Spinal cord (tissue), 10 donors: Measurements from ENCODE around the gene PELI3. TPM values are rescaled to one million over a fixed set of nuclear protein-coding genes. Genes with fewer than 3 reads are reported as not detected.

Experiments
- DNase-seq, 6 donors: peaks; one replicate each; pipeline versions ENCODE4 v3.0.0 to v3.0.0-alpha.2; 2013 to 2015; ENCODE audit warnings: low spot score in 6 of 6, low read depth in 4 of 6
- H3K27ac ChIP-seq: one replicate; pipeline ENCODE4 v1.5.1; 2013; ENCODE audit warnings: low read depth, low read length, control low read depth
- H3K27me3 ChIP-seq: one replicate; pipeline ENCODE4 v1.6.1; 2013; ENCODE audit warnings: low read length; ENCODE audit not compliant: control insufficient read depth, insufficient read depth
- H3K36me3 ChIP-seq: one replicate; pipeline ENCODE4 v1.6.1; 2013; ENCODE audit warnings: low read length; ENCODE audit not compliant: control insufficient read depth, insufficient read depth
- H3K4me1 ChIP-seq: one replicate; pipeline ENCODE4 v1.6.1; 2013; ENCODE audit warnings: low read length; ENCODE audit not compliant: control insufficient read depth, insufficient read depth
- H3K4me3 ChIP-seq: one replicate; pipeline ENCODE4 v1.5.1; 2013; ENCODE audit warnings: low read depth, low read length, control low read depth
- H3K9me3 ChIP-seq: one replicate; pipeline ENCODE4 v1.6.1; 2013; ENCODE audit warnings: low read length; ENCODE audit not compliant: control insufficient read depth, insufficient read depth
- WGBS: methylation state at CpG from one replicate; pipeline ENCODE4 v1.1.5; 2013; ENCODE audit warnings: missing lambda C conversion rate; ENCODE audit not compliant: insufficient coverage; 5-methylcytosine and 5-hydroxymethylcytosine counted together
- polyA plus RNA-seq, 2 donors: library from polyadenylated mRNA; unstranded; fragments of 120-200 nt; gene quantifications; one replicate each; pipeline ENCODE4 v1.2.1, GENCODE V29; 2013; ENCODE audit not compliant: insufficient read length in 2 of 2
- total RNA-seq, 2 donors: library from RNA; depleted of rRNA in 1 of 2; stranded (reverse); fragments of 120-200 nt in 1 of 2; fragments of >200 nt in 1 of 2; gene quantifications; one replicate each; pipeline versions ENCODE4 v1.2.3 to v1.2.4, GENCODE V29; 2013 to 2014
- donor health status: healthy.

Gene PELI3
- total and polyA plus RNA-seq, 4 donors: 12.6 to 24.3 (median 17.5) TPM

DNA sequence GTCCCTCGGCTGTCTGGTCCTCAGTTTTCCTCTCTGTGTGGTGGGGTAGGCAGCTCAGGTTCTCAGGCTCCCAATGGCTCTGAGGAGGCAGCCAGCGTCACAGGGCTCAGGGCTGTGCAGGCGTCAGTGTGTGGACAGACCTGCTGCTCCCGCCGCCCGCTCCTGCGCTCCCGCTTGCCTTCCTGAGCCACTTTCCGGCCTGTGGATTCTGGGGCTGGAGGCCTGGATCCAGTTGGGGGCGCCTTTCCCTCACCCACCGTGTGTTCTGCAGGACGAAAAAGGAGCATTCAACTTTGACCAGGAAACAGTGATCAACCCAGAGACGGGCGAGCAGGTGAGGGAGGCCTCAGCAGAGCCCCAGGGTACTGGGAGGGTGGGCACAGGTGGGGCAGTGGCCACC is 28.2 kb downstream of the PELI3 start:
- H3K4me1 ChIP-seq: no peaks in the 10 kb centered on the region
- no peaks in the 10 kb centered on the region for H3K9me3 ChIP-seq
- H3K27me3 ChIP-seq: no peaks in the 10 kb centered on the region
- H3K4me3 ChIP-seq: no peak overlapping the region
- 88% methylated on average over 11 of the region's 14 CpGs for WGBS
- no peak overlapping the region for H3K27ac ChIP-seq
- DNase-seq: no peak
- H3K36me3 ChIP-seq: peaks cover 75% of the 10 kb centered on the region

DNA sequence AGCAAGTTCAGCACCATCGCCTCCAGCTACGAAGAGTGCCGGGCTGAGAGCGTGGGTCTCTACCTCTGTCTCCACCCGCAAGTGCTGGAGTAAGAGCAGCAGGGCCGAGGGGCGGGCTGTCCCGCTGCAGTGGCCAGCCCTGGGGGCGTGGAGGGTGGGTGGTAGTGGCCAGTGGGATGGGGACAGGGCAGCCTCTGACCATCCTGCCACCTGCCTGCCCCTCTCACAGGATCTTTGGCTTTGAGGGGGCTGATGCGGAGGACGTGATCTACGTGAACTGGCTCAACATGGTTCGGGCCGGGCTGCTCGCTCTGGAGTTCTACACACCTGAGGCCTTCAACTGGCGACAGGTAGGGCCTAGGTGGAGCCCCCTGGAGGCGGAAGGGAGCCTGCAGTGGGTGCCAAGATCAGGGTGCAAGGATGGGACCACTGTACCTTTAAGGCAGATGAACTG is 28.7 kb downstream of the PELI3 start:
- no peak overlapping the region for H3K4me3 ChIP-seq
- H3K36me3 ChIP-seq: peaks cover 76% of the 10 kb centered on the region
- H3K9me3 ChIP-seq: no peaks in the 10 kb centered on the region
- WGBS: 94% methylated on average over 12 of the region's 17 CpGs
- H3K27ac ChIP-seq: no peak overlapping the region
- no peak for DNase-seq
- H3K4me1 ChIP-seq: no peaks in the 10 kb centered on the region
- H3K27me3 ChIP-seq: no peaks in the 10 kb centered on the region

DNA sequence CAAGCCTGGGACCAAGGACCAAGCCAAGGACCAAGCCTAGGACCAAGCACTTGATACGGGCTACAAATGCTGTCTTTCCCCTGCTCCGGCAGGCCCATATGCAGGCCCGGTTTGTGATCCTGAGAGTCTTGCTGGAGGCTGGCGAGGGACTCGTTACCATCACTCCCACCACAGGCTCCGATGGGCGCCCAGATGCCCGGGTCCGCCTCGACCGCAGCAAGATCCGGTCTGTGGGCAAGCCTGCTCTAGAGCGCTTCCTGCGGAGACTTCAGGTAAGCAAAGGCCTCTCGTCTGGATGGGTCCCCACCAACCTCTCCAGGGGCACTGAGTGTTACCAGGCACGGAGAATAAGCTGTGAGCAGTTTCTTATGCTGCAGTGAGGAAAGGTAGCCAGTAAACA is 30.5 kb downstream of the PELI3 start:
- H3K9me3 ChIP-seq: no peaks in the 10 kb centered on the region
- no peaks in the 10 kb centered on the region for H3K27me3 ChIP-seq
- DNase-seq: no peak
- peaks cover 72% of the 10 kb centered on the region for H3K36me3 ChIP-seq
- H3K4me3 ChIP-seq: no peak overlapping the region
- no peak overlapping the region for H3K27ac ChIP-seq
- no peaks in the 10 kb centered on the region for H3K4me1 ChIP-seq
- WGBS: 97% methylated on average over 13 of the region's 16 CpGs

DNA sequence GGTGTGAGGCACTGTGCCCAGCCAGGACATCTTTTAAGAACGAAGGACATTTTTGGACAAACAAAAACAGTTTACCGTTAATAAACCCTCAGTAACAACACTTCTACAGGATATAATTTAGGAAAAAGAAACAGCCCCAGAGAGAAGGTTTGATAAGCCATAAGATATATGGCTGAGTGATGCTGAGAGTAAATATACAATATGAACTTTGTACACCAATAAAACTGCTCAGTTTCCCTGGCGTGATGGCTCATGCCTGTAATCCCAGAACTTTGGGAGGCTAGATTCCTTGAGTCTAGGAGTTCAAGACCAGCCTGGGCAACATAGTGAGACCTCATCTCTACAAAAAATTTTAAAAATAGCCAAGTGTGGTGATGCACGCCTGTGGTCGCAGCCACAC is 31.8 kb downstream of the PELI3 start:
- Histone ChIP-seq H3K4me1 (no peaks in the 10 kb centered on the region), H3K9me3 (no peaks in the 10 kb centered on the region), H3K36me3 (peaks cover 61% of the 10 kb centered on the region)

DNA sequence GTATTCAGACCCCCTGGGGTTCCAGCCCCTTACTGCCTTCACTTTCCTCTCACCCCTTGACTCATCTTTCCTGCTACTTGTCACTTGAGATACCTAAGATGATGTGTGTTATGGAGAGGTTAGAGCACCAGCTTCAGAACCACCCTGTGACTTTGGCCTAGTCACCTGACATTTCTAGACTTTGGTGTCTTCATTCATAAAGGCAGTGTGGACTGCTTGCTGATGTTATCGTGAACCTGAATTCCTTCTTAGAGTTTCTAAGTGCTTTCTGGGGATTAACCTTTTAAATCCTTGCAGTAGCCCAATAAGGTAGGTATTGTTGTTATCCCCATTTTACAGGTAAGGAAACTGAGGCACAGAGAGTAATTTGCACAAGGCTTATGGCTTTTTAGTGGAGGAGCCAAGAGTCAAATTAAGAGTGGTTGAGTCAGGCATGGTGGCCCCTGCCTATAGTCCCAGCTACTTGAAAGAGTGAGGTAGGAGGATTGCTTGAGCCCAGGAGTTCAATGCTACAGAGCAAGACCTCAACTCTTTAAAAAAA is 38.6 kb downstream of the PELI3 start:
- no CpG with 5 or more reads among the region's 1 CpG for WGBS
- peaks cover 3% of the 10 kb centered on the region for H3K4me1 ChIP-seq
- DNase-seq: no peak

More for the DNA sequence above, 31.8 kb downstream of the PELI3 start:
- H3K27me3 ChIP-seq: no peaks in the 10 kb centered on the region
- no peak overlapping the region for H3K27ac ChIP-seq
- WGBS: no CpG with 5 or more reads among the region's 5 CpGs
- H3K4me3 ChIP-seq: no peak overlapping the region
- DNase-seq: no peak

DNA sequence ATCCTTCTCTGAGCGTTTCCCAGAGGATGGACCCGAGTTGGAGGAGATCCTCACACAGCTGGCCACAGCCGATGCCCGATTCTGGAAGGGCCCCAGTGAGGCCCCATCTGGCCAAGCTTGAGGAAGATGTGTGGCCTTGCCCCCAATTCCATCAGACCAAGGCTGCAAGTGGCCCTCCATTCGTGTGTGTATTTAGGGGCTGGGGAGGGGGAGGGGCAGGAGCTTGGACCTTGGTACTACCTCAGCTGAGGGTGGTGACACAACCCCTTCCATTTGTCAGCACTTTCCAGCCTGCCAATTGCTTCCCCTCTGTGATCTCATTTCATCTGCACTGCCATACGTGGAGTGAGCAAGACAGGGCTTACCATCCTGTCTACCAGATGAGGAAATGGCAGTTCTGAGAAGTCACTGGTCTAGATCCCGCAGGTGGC is 42.4 kb downstream of the PELI3 start:
- Histone ChIP-seq H3K27ac (no peak overlapping the region), H3K4me1 (peaks cover 4% of the 10 kb centered on the region), H3K36me3 (peaks cover 33% of the 10 kb centered on the region), H3K4me3 (no peak overlapping the region), H3K27me3 (no peaks in the 10 kb centered on the region), H3K9me3 (no peaks in the 10 kb centered on the region)
- WGBS: 86% methylated on average over 6 of the region's 7 CpGs
- DNase-seq: no peak

More for the DNA sequence above, 38.6 kb downstream of the PELI3 start:
- Histone ChIP-seq H3K27me3 (no peaks in the 10 kb centered on the region), H3K27ac (no peak overlapping the region), H3K36me3 (peaks cover 35% of the 10 kb centered on the region), H3K9me3 (no peaks in the 10 kb centered on the region), H3K4me3 (no peak overlapping the region)

DNA sequence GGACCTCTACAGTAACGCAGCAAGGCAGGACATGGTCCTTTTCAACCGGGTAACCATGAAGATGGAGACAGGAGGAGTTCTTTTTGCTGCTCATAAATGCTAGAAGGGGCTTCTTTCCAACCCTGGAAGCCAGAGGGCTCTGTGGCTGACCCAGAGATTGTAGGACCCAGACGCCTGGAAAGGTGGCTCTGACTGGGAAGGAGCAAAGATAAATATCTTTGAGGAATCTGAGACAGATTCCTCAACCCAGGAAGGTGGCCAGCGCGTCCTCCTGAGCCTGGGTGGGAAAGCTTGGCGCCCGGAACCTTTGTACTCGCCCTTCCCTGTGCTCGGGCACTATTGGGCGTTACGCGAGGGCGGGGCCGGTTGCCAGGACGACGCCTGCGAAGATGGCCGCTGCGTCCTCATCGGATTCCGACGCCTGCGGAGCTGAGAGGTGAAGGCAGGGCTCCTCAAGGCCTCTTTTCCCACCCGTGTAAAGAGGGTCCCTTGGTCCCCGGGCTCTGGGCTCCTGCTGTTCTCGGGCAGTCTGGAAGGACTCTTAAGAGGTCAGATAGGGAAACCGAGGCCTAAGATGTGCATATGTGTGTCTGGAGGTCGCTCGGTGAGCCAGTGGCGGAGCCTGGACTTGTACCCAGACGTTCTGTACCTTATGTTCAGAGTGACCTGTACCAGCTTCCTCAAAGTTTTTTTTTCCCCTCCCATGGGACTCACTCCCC is 43.7 kb downstream of the PELI3 start, which contains the start of gene BBS1:
BBS1 (plus strand) TSS at position 365 of the 719 bp plus-strand sequence; CDS start at position 390, 25 bp downstream.
- peak; percentile 69 to 96 (median 80) for DNase-seq
- Histone ChIP-seq H3K4me3 (peak within 1 kb of the TSS; percentile 92), H3K9me3 (no peaks in the 10 kb centered on the region), H3K4me1 (peaks cover 4% of the 10 kb centered on the region), H3K36me3 (peaks cover 36% of the 10 kb centered on the region), H3K27me3 (no peaks in the 10 kb centered on the region), H3K27ac (peak within 1 kb of the TSS; percentile 71)
- 2% methylated on average over 30 of the region's 31 CpGs for WGBS

DNA sequence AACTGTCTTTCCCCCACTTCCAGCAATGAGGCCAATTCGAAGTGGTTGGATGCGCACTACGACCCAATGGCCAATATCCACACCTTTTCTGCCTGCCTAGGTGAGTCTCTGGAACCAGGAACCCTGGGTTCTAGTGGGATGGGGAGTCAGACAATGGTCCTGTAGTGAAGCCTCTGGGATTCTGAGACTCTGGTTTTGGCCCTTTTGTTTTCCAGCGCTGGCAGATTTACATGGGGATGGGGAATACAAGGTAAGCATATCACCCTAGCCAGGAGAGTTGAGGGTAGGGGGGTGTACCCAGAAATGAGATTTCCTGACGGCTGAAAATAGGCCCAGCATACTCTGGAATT is 44.3 kb downstream of the PELI3 start:
- DNase-seq: no peak
- 0% methylated on average over 3 of the region's 5 CpGs for WGBS
- peaks cover 4% of the 10 kb centered on the region for H3K4me1 ChIP-seq

DNA sequence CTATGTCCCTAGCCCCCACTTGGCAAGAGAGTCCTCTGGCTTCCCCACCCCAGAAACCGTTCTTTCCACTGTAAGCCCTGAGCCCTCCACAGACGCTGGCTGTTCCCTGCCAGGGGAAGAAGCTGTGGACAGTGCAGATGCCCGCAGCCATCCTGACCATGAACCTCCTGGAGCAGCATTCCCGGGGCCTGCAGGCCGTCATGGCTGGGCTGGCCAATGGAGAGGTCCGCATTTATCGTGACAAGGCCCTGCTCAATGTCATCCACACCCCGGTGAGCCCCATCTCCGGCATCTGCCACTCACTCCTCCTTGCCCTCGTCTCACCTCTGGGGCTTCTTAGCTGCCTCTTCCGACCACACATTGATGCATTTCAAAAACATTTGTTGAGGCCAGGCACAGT is 56.9 kb downstream of the PELI3 start:
- no peak for DNase-seq
- H3K27ac ChIP-seq: no peak overlapping the region
- H3K9me3 ChIP-seq: no peaks in the 10 kb centered on the region
- WGBS: 94% methylated on average over 11 of the region's 11 CpGs
- H3K4me3 ChIP-seq: no peak overlapping the region
- no peaks in the 10 kb centered on the region for H3K4me1 ChIP-seq
- H3K36me3 ChIP-seq: peaks cover 66% of the 10 kb centered on the region
- no peaks in the 10 kb centered on the region for H3K27me3 ChIP-seq

More for the DNA sequence above, 44.3 kb downstream of the PELI3 start:
- peaks cover 40% of the 10 kb centered on the region for H3K36me3 ChIP-seq
- peak overlapping the region; percentile 92 for H3K4me3 ChIP-seq
- H3K27ac ChIP-seq: peak overlapping the region; percentile 71
- no peaks in the 10 kb centered on the region for H3K9me3 ChIP-seq
- no peaks in the 10 kb centered on the region for H3K27me3 ChIP-seq
